ENCODE results near the gene CLHC1.
"Not testable (repeated sequence)": the region's sequence is repeated elsewhere in the genome, so short reads cannot be mapped to it uniquely, and the experiment has no call there.

Gene CLHC1

DNA sequence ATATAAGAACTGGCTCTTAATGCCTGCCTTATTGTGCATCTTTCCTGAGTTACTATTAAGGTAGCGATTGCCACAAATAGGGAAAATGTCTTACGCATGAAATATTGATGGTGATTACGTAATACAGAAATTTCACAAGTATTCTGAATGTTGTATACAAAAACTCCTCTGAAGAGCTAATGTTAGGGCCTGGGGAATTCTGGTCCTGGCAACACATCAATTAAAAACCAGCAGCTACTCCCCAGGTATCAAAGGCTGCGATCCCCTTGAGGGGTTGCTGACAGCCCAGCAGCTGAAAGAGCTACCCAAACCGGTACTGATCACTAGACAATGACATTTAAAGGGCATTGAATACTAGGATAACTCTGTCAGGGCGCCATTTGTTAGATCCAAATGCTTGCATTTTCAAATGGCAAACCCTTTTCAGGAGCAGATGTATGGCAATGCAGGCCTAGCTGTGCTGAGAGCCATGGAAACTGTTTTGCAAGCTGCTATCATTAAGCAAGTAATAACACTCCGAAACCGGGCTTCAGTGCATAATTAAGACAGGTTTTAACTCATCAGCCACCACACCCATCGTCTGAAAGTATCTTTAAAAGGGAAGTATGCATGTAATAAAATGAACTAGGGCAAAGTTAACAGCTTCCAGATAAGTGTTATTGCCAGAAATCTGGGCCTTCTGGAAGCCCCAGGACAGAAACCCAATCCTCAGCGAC, 78.4 kb downstream of the CLHC1 start:
- DNase-seq (ENCODE audit: low read depth) = no peak

DNA sequence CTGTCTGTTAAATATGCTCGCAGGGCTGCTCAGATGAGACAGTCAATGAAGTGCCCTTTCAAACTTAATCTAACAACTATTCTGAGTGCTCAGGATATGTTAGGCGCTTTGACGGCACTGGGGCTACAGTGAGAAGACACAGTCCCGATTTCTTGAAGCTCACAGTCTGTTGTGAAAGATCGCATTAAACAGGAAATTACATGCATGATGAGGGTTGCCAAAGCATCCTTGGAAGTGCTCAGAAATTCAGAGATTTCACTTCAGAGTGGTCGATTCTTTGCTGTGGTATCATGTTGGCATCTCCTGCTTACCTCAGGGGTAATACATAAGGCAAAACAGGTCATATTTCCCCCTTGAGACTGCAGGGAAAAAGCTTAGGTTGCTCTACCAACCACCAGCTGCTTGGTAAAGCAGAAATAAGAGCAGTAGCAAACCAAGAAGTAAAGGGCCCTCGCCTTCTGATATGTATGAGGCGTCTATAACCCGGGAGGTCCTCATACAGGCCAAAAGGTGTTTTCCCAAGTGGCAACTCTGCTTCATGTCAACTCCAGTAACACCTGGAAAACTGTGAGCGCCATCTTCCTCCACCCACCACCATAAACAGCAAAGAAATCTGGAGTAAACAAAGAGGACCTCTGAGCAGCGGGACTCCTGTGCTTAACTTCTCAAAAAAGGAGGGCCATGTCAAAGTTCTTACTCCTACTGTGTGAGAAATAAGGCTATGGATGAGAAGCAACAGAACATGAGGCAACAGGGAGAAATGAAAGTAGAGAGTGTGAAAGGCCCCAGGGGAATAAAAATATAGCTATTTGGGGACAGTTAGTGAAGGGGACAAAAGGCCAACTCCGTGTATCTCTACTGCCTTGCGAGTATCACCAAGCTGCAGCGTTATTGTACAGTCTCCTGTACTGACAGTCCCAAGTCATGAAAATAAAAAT, 79.3 kb downstream of the CLHC1 start:
- DNase-seq (ENCODE audit: low read depth) = no peak

DNA sequence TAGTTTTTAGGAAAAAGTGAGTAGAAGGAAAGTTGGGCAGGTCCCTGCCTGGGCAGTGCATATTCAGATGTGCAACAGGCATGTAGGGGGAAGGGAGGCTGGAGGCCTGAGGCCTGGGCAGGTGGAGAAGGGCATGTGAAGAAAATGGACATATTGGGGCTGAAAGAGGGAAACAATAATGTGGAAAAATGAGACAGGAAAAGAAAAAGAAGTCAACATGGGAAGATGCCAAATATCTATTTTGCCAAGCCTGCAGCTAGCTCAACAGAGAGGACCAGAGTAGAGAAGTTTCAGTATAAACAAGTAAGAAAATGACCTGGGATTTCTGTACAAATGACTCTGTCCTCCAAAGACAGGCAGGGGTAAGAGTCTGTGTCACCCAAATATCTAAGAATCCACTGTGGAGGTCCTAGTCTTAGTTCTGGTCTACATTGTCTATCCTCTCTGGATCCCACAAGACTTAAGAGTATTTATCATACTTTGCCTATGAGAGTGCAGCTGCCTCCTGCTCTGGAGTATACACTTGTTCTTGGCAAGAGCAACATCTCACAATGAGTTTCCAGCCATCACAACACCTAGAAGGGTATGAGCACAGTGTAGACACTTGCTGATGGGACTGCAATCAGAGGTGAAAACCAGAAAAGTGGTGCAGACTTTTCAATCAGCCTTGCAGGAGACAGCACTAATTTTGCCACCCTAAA, 80.2 kb downstream of the CLHC1 start:
- no peak for DNase-seq (ENCODE audit: low read depth)

DNA sequence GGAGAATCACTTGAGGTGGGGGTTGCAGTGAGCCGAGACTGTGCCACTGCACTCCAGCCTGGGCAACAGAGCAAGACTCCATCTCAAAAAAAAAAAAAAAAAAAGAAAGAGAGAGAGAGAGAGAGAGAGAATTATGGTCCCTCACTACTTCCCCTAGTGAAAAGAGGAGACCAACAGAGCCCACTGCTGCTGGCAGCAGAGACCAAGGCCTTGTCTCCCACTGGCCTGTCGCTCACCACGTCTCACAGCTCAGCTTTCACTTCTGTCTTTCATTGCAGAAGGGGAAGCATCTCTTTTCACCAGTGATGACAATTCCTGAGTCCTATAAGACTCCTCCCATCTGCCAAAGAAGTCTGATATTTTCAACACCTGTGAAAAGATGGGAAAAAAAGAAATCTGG, 81.3 kb downstream of the CLHC1 start:
- DNase-seq (ENCODE audit: low read depth) = no peak

DNA sequence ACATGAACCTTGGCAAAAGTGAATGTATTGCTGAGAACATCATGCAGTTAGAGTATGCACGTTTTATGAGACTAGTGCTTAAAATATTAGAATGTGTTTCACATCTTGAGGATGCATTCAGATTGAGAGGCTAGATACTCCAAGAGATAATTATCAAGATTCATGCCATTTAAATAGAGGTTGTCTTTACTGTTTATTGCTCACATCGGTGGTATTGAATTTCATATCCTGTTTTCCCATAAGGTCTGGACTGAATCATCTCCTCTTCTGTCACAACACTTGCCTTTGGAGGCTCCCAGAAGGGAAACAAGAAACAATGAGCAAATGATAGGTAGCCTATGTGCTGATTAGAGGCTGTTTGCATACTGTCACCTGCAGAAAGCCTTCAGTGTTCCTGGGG, 83.8 kb downstream of the CLHC1 start:
- no peak for DNase-seq (ENCODE audit: low read depth)

DNA sequence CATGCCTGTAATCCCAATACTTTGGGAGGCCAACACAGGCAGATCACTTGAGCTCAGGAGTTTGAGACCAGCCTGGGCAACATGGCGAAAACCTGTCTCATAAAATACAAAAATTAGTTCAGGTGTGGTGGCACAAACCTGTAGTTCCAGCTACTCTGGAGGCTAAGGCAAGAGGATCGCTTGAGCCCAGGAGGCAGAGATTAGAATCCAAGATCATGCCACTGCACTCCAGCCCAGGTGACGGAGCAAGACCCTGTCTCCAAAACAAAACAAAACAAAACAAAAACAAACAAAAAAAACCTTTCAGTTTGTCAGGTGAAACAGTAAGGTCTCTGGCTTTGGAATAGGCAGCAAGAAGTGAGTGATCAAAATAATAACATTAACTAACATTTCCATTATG, 84.6 kb downstream of the CLHC1 start:
- no peak for DNase-seq (ENCODE audit: low read depth)

DNA sequence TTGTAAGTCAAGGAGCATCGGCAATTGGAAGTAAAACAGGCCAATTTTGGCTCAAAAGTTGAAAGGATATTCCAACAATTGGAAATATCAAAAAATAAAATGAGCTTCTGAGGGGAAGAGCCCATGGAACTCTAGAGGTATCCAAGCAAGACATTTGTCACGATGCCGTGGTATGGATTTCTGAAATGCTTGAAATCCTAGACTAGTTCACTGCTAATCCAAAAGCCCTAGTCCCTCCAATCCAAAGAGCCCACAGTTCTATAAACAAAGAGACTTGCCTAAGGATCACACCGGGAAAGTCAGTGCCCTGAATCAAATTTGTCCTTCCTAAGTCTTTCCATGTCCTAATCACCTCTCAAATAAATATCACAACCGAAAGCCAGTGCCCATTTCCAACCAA, 85.1 kb downstream of the CLHC1 start:
- no peak for DNase-seq (ENCODE audit: low read depth)

DNA sequence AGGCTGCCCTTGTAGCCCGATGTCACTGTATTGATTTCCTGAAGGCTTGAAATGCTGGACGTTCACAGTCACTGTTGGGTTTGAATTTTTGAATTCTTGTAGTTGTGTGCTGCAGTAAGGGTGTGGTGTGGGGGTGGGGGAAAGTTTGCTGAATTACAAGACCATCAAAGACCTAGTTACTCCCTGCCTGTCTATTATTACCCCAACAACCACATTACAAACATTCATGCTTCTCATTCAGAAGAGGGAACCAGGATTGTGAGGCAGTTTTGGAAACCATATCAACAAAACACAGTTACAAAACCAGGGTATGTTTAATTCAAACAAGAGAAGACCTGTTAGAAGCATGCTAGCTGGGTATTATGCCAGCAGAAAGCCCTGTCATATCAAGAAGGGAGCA, 85.8 kb downstream of the CLHC1 start:
- no peak for DNase-seq (ENCODE audit: low read depth)

DNA sequence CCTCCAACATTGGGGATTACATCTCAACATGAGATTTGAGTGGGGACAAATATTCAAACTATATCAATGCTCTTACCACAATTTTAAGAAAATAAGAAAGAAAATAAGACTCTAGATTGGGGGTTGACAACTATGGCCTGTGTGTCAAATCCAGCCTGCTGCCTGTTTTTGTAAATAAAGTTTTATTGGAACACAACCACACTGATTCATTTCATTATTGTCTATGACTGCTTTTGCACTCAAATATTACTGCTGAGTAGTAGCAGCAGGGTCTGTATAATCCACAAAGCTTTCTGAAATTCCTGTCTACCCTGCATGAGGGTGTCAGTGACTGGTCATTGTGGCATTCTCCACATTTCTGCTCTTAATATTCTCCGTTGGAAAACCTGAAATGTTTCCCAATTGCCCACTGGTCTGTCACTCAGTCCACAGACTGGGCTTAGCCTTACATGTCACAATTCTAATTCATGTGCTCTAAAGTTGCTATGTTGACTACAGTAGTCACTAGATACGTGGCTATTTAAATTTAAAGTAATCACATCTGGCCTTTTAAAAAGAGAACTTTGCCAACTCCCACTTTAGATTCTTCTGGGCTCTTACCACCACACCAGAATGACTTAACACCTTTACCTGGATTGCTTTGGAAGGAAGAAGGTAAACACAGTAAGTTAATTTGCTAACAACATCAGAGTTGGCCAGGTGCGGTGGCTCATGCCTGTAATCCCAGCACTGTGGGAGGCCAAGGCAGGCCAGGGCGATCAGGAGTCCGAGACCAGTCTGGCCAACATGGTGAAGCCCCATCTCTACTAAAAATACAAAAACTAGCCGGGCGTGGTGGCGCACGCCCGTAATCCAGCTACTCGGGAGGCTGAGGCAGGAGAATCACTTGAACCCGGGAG, 86.9 kb downstream of the CLHC1 start:
- DNase-seq (ENCODE audit: low read depth) = no peak

DNA sequence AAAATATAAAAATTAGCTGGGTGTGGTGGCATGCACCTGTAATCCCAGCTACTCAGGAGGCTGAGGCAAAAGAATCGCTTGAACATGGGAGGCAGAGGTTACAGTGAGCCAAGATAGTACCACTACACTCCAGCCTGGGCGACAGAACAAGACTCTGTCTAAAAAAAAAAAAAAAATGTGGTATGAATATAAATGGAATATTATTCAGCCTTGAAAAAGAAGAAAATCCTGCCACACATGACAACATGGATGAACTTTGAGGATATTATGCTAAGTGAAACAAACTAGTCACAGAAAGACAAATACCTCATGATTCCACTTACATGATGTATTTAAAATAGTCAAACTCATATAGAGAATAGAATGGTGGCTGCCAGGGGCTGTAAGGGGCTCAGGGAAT, 88.4 kb downstream of the CLHC1 start:
- not testable (repeated sequence) for DNase-seq (ENCODE audit: low read depth)

DNA sequence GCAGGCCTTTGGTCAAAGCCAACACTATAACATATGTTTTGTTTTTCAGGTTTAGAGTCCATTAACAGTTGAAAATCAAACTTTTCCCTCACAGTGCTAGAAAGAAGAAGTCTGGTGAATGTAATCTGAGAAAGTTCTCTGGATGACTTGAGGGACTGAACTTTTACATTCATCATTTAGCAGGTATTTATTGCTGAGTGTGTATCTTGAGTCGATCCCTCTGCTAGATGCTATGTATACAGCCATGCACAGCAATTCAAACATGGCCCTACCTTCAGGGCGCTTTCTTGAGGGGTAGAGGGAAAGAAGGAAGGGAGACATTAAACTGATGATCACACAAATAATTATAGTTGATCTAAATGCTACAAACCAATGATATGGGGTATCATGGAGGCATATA, 89.6 kb downstream of the CLHC1 start:
- no peak for DNase-seq (ENCODE audit: low read depth)

DNA sequence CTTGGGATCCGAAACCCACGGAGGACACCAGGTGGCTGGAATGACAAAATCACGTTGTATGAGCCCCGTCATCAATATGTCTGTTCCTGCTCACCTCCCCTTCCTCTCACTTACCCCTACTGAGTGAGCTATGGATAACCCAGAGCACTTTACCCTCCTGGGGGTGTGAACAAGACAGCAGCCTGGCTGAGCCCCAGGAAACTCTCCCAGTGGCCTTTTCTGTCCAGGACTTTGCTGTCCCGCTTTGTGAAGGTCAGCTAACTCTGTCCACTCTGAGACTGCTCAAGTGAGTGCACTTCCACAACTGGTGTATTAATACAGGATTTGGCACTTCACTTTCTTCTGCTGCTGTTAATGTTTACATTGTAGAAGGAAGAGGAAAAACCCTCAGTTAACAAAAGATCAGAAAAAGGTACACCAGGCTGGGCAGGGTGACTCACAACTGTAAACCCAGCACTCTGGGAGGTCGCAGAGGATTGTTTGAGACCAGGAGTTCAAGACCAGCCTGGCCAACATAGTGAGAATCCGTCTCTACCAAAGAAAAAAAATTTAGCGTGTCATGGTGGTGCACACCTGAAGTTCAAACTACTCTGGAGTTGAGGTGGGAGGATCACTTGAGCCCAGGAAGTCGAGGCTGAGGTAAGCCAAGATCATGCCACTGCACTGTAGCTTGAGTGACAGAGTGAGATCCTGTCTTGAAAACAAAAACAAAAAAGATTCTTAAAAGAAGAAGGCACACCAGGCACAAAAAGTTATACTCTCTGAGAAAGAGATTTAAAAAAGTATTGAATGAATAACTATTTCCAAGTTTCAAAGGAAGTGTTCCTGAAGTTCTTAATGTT, 90.3 kb downstream of the CLHC1 start:
- no peak for DNase-seq (ENCODE audit: low read depth)

DNA sequence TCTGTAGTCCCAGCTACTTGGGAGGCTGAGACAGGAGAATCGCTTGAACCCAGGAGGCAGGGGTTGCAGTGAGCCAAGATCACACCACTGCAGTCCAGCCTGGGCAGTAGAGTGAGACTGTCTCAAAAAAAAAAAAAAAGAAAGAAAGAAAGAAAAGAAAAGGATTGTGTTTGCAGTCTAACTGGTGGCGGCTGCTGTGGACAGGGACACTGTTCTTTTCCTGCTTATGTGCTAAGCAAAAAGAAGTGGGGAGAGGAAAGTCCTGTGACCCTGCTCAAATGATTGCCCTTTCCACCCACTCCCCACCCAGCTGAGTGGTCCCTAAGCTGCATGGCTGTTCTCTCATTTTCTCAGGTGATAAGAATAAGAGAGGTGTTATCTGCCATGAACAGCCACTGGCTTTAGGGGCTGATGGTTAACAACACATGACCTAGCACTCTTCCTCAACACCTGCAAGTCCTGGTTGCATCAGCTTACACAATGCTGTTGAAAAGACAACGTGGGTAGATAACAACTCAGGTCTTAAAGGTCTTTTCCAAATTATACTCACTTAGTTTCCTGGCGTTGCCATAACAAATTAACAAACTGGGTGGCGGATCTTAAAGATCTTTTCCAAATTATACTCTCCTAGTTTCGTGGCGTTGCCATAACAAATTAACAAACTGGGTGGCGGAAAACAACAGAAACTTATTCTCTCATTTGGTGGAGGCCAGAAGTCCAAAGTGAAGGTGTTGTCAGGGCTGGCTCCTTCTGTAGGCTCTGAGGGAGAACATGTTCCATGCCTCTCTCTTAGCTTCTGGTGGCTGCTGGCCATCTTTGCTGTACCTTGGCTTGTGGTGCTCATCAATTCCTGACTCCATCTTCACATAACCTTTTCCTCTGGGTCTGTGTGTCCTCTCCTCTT, 91.5 kb downstream of the CLHC1 start:
- no peak for DNase-seq (ENCODE audit: low read depth)

DNA sequence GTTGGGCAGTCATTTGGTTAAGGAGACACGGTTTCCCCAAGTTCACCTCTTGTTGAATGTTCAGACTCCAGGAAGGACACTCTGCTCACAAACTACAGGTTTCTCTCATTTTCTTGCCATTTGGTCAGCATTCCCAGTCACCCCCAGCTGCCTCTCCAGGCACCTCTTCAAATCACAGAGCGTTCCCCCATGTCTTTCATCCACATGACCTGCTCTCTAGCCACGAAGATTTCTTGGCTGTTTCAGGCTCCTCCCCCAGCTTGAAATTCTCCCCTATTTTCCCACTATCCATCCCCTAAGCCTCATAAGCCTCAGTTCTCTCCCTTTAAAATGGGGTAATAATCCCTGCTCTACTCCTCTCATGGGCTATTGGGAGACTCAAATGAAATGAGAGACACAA, 92.8 kb downstream of the CLHC1 start:
- no peak for DNase-seq (ENCODE audit: low read depth)

DNA sequence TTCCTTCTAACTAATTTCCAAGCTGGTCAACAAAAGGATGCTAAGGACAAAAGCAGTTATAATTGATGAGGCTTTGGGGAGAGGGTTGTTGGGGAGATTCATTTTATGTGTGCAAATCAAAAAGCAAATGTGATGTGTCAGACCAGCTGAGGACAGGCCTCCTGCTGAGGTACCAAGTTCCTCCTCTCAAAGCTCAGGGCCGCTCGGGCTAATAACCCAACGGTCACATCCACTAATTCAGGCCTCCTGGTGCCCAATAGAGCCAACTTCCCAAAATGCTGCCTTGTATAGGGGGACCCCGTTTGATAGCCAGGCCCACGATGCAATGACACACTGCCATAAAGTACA, 93.2 kb downstream of the CLHC1 start:
- DNase-seq (ENCODE audit: low read depth) = no peak

DNA sequence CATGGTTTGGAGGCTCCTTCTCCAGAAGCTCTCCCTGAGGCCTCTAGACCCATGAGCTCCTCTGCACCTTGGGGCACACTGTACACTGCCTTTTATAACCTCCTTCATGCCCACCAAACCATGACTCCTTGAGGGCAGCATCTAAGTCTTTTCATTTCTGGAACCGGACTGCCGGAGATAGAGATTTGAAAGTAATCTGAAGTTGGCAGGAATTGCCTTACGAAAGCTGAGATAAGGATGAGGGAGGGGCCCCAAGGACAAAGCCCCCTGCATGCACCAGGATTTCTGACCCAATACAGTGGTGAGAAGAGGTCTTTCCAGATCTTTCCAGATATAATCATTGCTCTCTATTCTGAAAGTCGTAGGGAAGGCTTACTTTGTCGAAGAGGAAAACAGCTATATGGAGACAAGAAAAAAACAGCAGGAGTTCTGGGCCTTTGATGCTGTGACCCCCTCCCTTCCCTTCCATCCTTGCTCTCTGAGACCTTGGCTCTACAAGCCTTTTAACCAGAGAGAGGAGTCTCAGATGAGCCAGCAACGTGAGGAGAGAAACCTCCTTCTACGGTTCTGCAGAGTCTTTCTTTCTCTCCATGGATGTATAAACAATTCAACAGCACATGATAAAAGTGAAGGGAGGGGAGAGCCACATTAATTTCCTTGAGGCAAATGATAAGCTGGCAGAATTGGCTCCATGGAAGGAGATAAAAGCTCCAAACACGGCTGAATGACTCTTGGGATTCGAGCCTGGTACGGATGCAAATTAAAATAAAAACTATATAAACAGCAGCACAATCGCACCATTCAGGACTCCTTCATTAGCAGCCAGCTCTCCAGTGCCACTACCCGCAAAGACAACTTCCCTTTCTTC, 93.8 kb downstream of the CLHC1 start:
- DNase-seq (ENCODE audit: low read depth) = no peak

DNA sequence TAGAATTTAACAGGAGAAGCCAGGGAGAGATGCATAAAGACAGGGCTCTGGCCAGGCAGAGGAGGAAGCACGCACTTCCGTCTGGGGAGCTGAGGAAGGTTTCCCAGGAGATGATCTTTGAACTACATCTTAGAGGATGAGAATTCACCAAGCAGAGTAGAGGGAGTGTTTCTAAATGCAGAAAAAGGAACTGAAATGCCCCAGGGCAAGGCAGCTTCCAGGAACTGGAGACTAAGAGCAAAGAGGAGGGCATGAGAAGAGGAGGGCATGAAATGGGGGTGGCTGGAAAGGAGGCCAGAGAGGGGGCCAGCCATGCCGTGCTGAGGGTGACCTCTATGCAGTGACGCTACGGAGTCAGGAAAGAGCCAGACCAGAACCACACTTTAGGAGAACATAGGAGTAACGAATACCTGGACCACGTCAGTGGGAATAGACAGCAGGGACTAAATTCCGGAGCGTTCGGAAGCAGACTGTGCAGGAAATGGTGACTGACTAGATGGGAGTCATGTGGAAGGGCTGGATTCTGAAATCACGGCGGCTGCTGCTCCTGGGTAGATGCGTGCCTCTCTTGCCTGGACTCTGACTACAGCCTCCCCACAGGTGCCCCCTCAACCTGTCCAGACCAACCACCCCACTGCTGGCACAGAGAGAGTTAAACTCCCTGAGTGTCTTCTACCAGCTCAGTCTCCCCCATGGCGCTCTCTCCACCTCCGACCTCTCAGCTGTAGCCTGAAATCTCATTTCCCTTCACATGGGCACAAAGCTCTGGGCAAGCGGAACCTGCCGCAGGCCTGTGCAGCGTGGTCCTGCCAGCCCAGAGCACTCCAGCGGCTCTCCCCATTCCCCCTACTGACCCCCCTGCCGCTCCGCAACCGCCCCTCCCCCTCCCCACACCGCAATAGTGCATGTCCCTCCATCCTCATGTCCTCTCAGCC, 94.8 kb downstream of the CLHC1 start:
- no peak for DNase-seq (ENCODE audit: low read depth)

DNA sequence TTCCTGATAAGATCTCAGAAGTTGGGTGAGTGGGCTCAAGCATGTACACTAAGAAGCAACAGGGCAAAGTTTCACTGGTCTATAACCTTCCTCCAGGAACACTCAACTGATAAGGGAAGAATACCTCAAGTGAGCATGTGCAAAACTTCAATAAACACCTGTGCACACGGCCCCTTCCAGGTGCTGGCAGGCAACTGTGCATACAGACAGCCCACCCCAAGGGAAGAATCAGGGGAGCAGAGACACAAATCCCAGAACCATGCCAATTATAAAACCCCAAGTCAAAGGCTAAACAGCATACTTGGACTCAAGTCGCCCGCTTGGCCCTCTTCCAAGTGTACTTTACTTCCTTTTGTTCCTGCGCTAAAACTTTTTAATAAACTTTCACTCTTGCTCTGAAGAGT, 96.0 kb downstream of the CLHC1 start:
- DNase-seq (ENCODE audit: low read depth) = no peak

Measured in stimulated activated CD8-positive, alpha-beta memory T cell treated with anti-CD3 and anti-CD28 coated beads, Interleukin-12 subunit alpha, Interleukin-12 subunit beta, amount 100 ng/mL, for 4 hours (primary cell).